HepG2 (cell line): ENCODE results near the gene DCAF6.

Experiments used
- ARNTL ChIP-seq: sonication (generic); formaldehyde crosslinking; IDR thresholded peaks from 2 replicates; pipeline ENCODE4 v1.4.0; 2020; ENCODE audit warnings: mild to moderate bottlenecking, missing genetic modification reagents
- CTCF ChIP-seq: sonication (generic); formaldehyde crosslinking; IDR thresholded peaks from 2 replicates; pipeline ENCODE4 v1.5.0; 2020; ENCODE audit warnings: mild to moderate bottlenecking, missing genetic modification reagents, moderate library complexity

DNA sequence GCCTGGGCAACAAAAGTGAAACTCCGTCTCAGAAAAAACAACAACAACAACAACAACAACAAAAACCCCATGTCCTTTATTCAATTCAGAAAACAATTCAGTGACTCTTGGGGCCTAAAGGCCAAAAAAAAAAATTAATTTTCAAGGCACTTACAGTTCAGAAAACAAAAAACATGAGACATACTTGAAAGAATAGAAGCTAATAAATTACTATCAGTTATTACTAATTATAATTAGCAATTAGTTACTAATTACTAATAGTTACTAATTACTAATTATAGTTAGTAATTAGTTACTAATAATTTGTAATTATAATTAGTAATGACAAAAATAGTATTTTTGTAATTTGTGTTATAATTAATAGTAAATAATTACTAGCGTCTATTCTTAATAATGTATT, 57.2 kb downstream of the DCAF6 start:
- TF ChIP-seq CTCF (no peak), ARNTL (CRISPR knock-in tag) (no peak)
